ENCODE measurements around the gene RGPD8.

RGPD8 gene

DNA sequence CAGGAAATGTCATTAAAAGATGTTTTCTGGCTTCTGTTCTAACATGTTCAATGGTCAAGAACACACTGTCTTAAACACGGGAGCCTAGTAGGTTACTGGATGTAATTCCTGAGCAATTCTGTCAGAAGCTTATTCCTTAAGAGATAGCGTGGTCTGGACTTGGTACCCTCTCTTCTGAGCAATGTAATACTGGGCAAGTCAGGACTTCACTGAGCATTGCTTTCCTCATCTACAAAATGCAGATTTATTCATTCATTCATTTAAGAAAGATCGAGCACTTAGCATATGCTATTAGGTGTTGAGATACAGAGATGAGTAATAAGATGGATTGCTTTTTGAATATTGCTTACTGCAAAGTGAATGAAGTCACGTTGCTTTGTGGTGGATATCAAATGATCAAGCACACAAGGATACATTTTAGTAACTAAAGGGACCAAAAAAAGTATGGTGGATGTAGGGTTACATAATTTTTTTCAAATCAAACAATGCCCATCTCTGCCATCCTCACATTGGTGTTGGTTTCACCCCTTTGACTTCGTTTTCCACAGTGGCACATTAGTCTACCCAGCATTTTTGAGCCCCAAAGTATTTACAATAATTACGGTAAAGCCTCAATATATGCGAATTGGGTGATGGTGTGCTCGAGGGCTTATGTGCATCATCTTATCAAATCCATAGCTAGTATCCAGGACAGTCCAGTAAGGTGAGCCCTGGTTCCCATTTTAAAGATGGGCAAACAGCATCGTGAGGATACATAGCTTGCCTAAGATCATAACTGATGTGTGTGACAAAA lies 92.8 kb downstream of the RGPD8 start:
- no peak overlapping the region for H3K4me3 ChIP-seq (ENCODE audit: insufficient read depth in 1 of 2, low read depth in 1 of 2, low read length in 2 of 2)
- no peak overlapping the region for H3K27ac ChIP-seq (ENCODE audit: low read length, poor library complexity, severe bottlenecking)
- DNase-seq = no peak
- no peak overlapping the region for H2AK5ac ChIP-seq (ENCODE audit: low read length, severe bottlenecking)
- H2AFZ ChIP-seq (ENCODE audit: low read depth, low read length) = no peak overlapping the region
- no peak overlapping the region for H2BK120ac ChIP-seq (ENCODE audit: low read depth, low read length)
- no peak overlapping the region for H3K14ac ChIP-seq (ENCODE audit: low read length in 2 of 2)
- H3K27me3 ChIP-seq (ENCODE audit: control insufficient read depth in 1 of 2, insufficient read depth in 1 of 2, low read length in 2 of 2) = peaks cover 0 to 3% of the 10 kb centered on the region in 2 experiments
- whole genome bisulfite sequencing = 86% methylated on average over 9 of the region's 9 CpGs
- no peak overlapping the region for H3K23ac ChIP-seq (ENCODE audit: low read length in 2 of 2)
- no peak overlapping the region for H3K4me2 ChIP-seq (ENCODE audit: low read length, poor library complexity, severe bottlenecking)
- H2BK15ac ChIP-seq (ENCODE audit: low read depth, poor library complexity, severe bottlenecking) = no peak overlapping the region
- H3K18ac ChIP-seq (ENCODE audit: low read depth in 1 of 2, low read length in 2 of 2) = no peak overlapping the region
- H3K79me1 ChIP-seq (replicated peaks; ENCODE audit: low read length, poor library complexity, severe bottlenecking) = no peaks in the 10 kb centered on the region
- H3K9me3 ChIP-seq (ENCODE audit: control insufficient read depth, low read length) = no peaks in the 10 kb centered on the region
- no peak overlapping the region for H2BK12ac ChIP-seq (ENCODE audit: low read length in 2 of 2)
- no peak overlapping the region for H4K91ac ChIP-seq (ENCODE audit: low read length)
- no peak overlapping the region for H3K9ac ChIP-seq (ENCODE audit: low read length)
- no peaks in the 10 kb centered on the region for H3K4me1 ChIP-seq (ENCODE audit: control insufficient read depth, insufficient read depth, low read depth, low read length)
- H2BK5ac ChIP-seq (ENCODE audit: low read depth, low read length, poor library complexity, severe bottlenecking) = no peak overlapping the region
- H3K4ac ChIP-seq (ENCODE audit: low read depth in 1 of 2, low read length in 2 of 2) = no peak overlapping the region
- H3K36me3 ChIP-seq (ENCODE audit: control insufficient read depth in 1 of 2, insufficient read depth in 2 of 2, low read depth in 1 of 2, low read length in 2 of 2) = no peaks in the 10 kb centered on the region
- no peak overlapping the region for H4K8ac ChIP-seq (ENCODE audit: low read length)

DNA sequence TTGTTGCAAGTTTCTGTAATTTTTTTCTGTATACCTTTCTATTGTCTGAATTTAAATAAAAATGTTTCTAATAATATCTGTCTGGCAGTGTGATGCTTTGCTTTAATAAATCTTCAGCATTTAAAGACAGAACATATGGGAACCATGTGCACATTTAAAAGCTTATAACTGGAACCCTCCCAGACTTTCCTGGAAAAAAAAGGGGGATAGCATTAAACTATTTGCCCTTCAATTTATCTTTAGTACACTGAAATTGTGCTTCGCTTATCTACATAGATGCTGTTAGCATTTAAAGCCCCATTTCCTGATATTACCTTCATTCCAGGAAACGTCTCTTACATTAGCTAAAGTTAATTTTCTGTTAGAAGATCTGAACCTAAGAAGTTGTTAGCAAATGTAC lies 93.5 kb downstream of the RGPD8 start:
- Histone ChIP-seq H3K4me3 (ENCODE audit: insufficient read depth in 1 of 2, low read depth in 1 of 2, low read length in 2 of 2) (no peak overlapping the region), H3K9me3 (ENCODE audit: control insufficient read depth, low read length) (no peaks in the 10 kb centered on the region), H2AK5ac (ENCODE audit: low read length, severe bottlenecking) (no peak overlapping the region), H3K4me2 (ENCODE audit: low read length, poor library complexity, severe bottlenecking) (no peak overlapping the region), H3K14ac (ENCODE audit: low read length in 2 of 2) (no peak overlapping the region), H4K8ac (ENCODE audit: low read length) (no peak overlapping the region), H3K9ac (ENCODE audit: low read length) (no peak overlapping the region), H2BK12ac (ENCODE audit: low read length in 2 of 2) (no peak overlapping the region), H4K91ac (ENCODE audit: low read length) (no peak overlapping the region), H2AFZ (ENCODE audit: low read depth, low read length) (no peak overlapping the region), H2BK5ac (ENCODE audit: low read depth, low read length, poor library complexity, severe bottlenecking) (no peak overlapping the region), H3K18ac (ENCODE audit: low read depth in 1 of 2, low read length in 2 of 2) (no peak overlapping the region), H3K4ac (ENCODE audit: low read depth in 1 of 2, low read length in 2 of 2) (no peak overlapping the region), H2BK120ac (ENCODE audit: low read depth, low read length) (no peak overlapping the region), H3K36me3 (ENCODE audit: control insufficient read depth in 1 of 2, insufficient read depth in 2 of 2, low read depth in 1 of 2, low read length in 2 of 2) (no peaks in the 10 kb centered on the region), H3K27ac (ENCODE audit: low read length, poor library complexity, severe bottlenecking) (no peak overlapping the region), H2BK15ac (ENCODE audit: low read depth, poor library complexity, severe bottlenecking) (no peak overlapping the region), H3K79me1 (replicated peaks; ENCODE audit: low read length, poor library complexity, severe bottlenecking) (no peaks in the 10 kb centered on the region), H3K27me3 (ENCODE audit: control insufficient read depth in 1 of 2, insufficient read depth in 1 of 2, low read length in 2 of 2) (peaks cover 0 to 3% of the 10 kb centered on the region in 2 experiments), H3K23ac (ENCODE audit: low read length in 2 of 2) (no peak overlapping the region), H3K4me1 (ENCODE audit: control insufficient read depth, insufficient read depth, low read depth, low read length) (no peaks in the 10 kb centered on the region)
- DNase-seq = no peak
- WGBS = no CpG with 5 or more reads among the region's 2 CpGs

DNA sequence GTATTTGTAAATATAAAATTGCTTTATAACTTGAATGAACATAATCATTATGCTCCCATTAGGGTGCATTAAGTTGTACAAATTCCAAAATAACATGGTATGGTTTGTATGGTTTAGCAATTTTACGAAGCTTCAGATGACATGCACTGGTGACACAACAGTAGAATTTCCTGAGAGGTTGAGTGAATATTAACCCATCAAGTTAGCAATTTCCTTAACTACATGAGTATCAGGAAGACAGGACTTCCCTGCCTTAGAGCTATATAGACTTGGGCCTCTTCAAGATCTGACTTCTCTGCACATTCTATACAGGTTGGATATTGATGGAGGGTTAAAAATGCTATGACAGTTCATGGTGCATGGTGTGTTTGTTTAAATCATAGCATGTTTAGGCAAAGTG lies 97.8 kb downstream of the RGPD8 start:
- Histone ChIP-seq H3K4ac (ENCODE audit: low read depth in 1 of 2, low read length in 2 of 2) (no peak overlapping the region), H3K79me1 (replicated peaks; ENCODE audit: low read length, poor library complexity, severe bottlenecking) (no peaks in the 10 kb centered on the region), H2AFZ (ENCODE audit: low read depth, low read length) (no peak overlapping the region), H3K4me1 (ENCODE audit: control insufficient read depth, insufficient read depth, low read depth, low read length) (no peaks in the 10 kb centered on the region), H3K9ac (ENCODE audit: low read length) (no peak overlapping the region), H3K9me3 (ENCODE audit: control insufficient read depth, low read length) (no peaks in the 10 kb centered on the region), H3K18ac (ENCODE audit: low read depth in 1 of 2, low read length in 2 of 2) (no peak overlapping the region), H3K23ac (ENCODE audit: low read length in 2 of 2) (no peak overlapping the region), H3K14ac (ENCODE audit: low read length in 2 of 2) (no peak overlapping the region), H2AK5ac (ENCODE audit: low read length, severe bottlenecking) (no peak overlapping the region), H2BK120ac (ENCODE audit: low read depth, low read length) (no peak overlapping the region), H3K4me3 (ENCODE audit: insufficient read depth in 1 of 2, low read depth in 1 of 2, low read length in 2 of 2) (no peak overlapping the region), H3K4me2 (ENCODE audit: low read length, poor library complexity, severe bottlenecking) (no peak overlapping the region), H4K8ac (ENCODE audit: low read length) (no peak overlapping the region), H2BK12ac (ENCODE audit: low read length in 2 of 2) (no peak overlapping the region), H3K27ac (ENCODE audit: low read length, poor library complexity, severe bottlenecking) (no peak overlapping the region), H2BK15ac (ENCODE audit: low read depth, poor library complexity, severe bottlenecking) (no peak overlapping the region), H3K27me3 (ENCODE audit: control insufficient read depth in 1 of 2, insufficient read depth in 1 of 2, low read length in 2 of 2) (no peaks in the 10 kb centered on the region), H2BK5ac (ENCODE audit: low read depth, low read length, poor library complexity, severe bottlenecking) (no peak overlapping the region), H4K91ac (ENCODE audit: low read length) (no peak overlapping the region), H3K36me3 (ENCODE audit: control insufficient read depth in 1 of 2, insufficient read depth in 2 of 2, low read depth in 1 of 2, low read length in 2 of 2) (peaks cover 7 to 14% of the 10 kb centered on the region in 2 experiments)
- DNase-seq = no peak
- no CpG with 5 or more reads among the region's 1 CpG for WGBS

- Histone ChIP-seq H4K8ac (ENCODE audit: low read length) (peak overlapping the region; percentile 52), H3K4me1 (ENCODE audit: control insufficient read depth, insufficient read depth, low read depth, low read length) (no peaks in the 10 kb centered on the region), H3K4me2 (ENCODE audit: low read length, poor library complexity, severe bottlenecking) (no peak overlapping the region), H4K91ac (ENCODE audit: low read length) (no peak overlapping the region), H2BK15ac (ENCODE audit: low read depth, poor library complexity, severe bottlenecking) (no peak overlapping the region), H3K18ac (ENCODE audit: low read depth in 1 of 2, low read length in 2 of 2) (no peak overlapping the region), H3K4ac (ENCODE audit: low read depth in 1 of 2, low read length in 2 of 2) (no peak overlapping the region), H2BK120ac (ENCODE audit: low read depth, low read length) (no peak overlapping the region), H2AK5ac (ENCODE audit: low read length, severe bottlenecking) (no peak overlapping the region), H3K36me3 (ENCODE audit: control insufficient read depth in 1 of 2, insufficient read depth in 2 of 2, low read depth in 1 of 2, low read length in 2 of 2) (peaks cover 10 to 32% of the 10 kb centered on the region in 2 experiments), H2BK5ac (ENCODE audit: low read depth, low read length, poor library complexity, severe bottlenecking) (no peak overlapping the region), H3K14ac (ENCODE audit: low read length in 2 of 2) (no peak overlapping the region), H3K23ac (ENCODE audit: low read length in 2 of 2) (no peak overlapping the region), H3K79me1 (replicated peaks; ENCODE audit: low read length, poor library complexity, severe bottlenecking) (no peaks in the 10 kb centered on the region), H3K27me3 (ENCODE audit: control insufficient read depth in 1 of 2, insufficient read depth in 1 of 2, low read length in 2 of 2) (no peaks in the 10 kb centered on the region), H3K4me3 (ENCODE audit: insufficient read depth in 1 of 2, low read depth in 1 of 2, low read length in 2 of 2) (no peak overlapping the region), H3K9ac (ENCODE audit: low read length) (no peak overlapping the region), H2AFZ (ENCODE audit: low read depth, low read length) (no peak overlapping the region), H3K9me3 (ENCODE audit: control insufficient read depth, low read length) (peaks cover 2% of the 10 kb centered on the region), H2BK12ac (ENCODE audit: low read length in 2 of 2) (no peak overlapping the region), H3K27ac (ENCODE audit: low read length, poor library complexity, severe bottlenecking) (no peak overlapping the region)
- DNase-seq = no peak
- WGBS = 85% methylated on average over 5 of the region's 5 CpGs
These were observed 101.2 kb downstream of the RGPD8 start for GRCh38 chr2:112332123-112332696.

Data from mesenchymal stem cell (in vitro differentiated cells and primary cell).